MG63 (cell line): ENCODE measurements around the gene CLC. TPM values are rescaled to one million over a fixed set of nuclear protein-coding genes. Genes with fewer than 3 reads are reported as not detected.
"Not testable (repeated sequence)": the region's sequence is repeated elsewhere in the genome, so short reads cannot be mapped to it uniquely, and the experiment has no call there.

ENCODE experiments used
- DNase-seq: peaks from one replicate; pipeline ENCODE4 v3.0.0-alpha.2; 2020
- H3K27me3 ChIP-seq: fragments of 250-450 bp; sonication (Bioruptor Pico); 2 replicates; pipeline ENCODE4 v1.5.1; 2020; ENCODE audit warnings: mild to moderate bottlenecking, moderate library complexity
- H3K36me3 ChIP-seq: fragments of 250-450 bp; sonication (Bioruptor Pico); 2 replicates; pipeline ENCODE4 v1.5.1; 2020; ENCODE audit warnings: mild to moderate bottlenecking, moderate library complexity
- H3K4me3 ChIP-seq: fragments of 250-450 bp; sonication (Bioruptor Pico); 2 replicates; pipeline ENCODE4 v1.5.1; 2020; ENCODE audit warnings: mild to moderate bottlenecking, moderate library complexity
- H3K9me3 ChIP-seq: fragments of 250-450 bp; sonication (Bioruptor Pico); 2 replicates; pipeline ENCODE4 v1.5.1; 2020; ENCODE audit warnings: mild to moderate bottlenecking, moderate library complexity
- total RNA-seq: library from RNA; depleted of rRNA; stranded (reverse); fragments of >200 nt; shearing (Covaris generic); gene quantifications from 2 replicates; pipeline ENCODE4 v1.2.3, GENCODE V29; 2014; ENCODE audit warnings: low replicate concordance; rRNA removed

Gene CLC
- total RNA-seq, 1 experiment from 2014 or later = not detected

GRCh38 chr19:39698535-39698934 is 39.3 kb downstream of the CLC start:
- Histone ChIP-seq H3K9me3 (no peaks in the 10 kb centered on the region), H3K27me3 (peaks cover 29% of the 10 kb centered on the region), H3K4me3 (no peak overlapping the region), H3K36me3 (no peaks in the 10 kb centered on the region)
- no peak for DNase-seq

GRCh38 chr19:39696387-39696786 is 41.4 kb downstream of the CLC start:
- Histone ChIP-seq H3K9me3 (no peaks in the 10 kb centered on the region), H3K36me3 (no peaks in the 10 kb centered on the region), H3K27me3 (peaks cover 29% of the 10 kb centered on the region), H3K4me3 (no peak overlapping the region)
- no peak for DNase-seq

GRCh38 chr19:39695759-39696158 is 42.1 kb downstream of the CLC start:
- Histone ChIP-seq H3K9me3 (no peaks in the 10 kb centered on the region), H3K36me3 (no peaks in the 10 kb centered on the region), H3K4me3 (no peak overlapping the region), H3K27me3 (peaks cover 25% of the 10 kb centered on the region)
- DNase-seq = no peak

GRCh38 chr19:39692822-39693221 is 45.0 kb downstream of the CLC start:
- Histone ChIP-seq H3K9me3 (no peaks in the 10 kb centered on the region; the same call in 1 of the 2 replicates), H3K36me3 (no peaks in the 10 kb centered on the region), H3K4me3 (no peak overlapping the region), H3K27me3 (peaks cover 32% of the 10 kb centered on the region)
- DNase-seq = no peak

- no peak for DNase-seq
- H3K4me3 ChIP-seq = no peak overlapping the region
- peaks cover 32% of the 10 kb centered on the region for H3K27me3 ChIP-seq
Measured at GRCh38 chr19:39692166-39692565, 45.7 kb downstream of the CLC start.

GRCh38 chr19:39688637-39689036 is 49.2 kb downstream of the CLC start:
- peaks cover 33% of the 10 kb centered on the region for H3K27me3 ChIP-seq
- not testable (repeated sequence) for H3K9me3 ChIP-seq, DNase-seq, H3K36me3 ChIP-seq, H3K4me3 ChIP-seq

More at GRCh38 chr19:39692166-39692565, 45.7 kb downstream of the CLC start:
- Histone ChIP-seq H3K36me3 (no peaks in the 10 kb centered on the region), H3K9me3 (no peaks in the 10 kb centered on the region; the same call in 1 of the 2 replicates)

GRCh38 chr19:39686739-39687138 is 51.1 kb downstream of the CLC start:
- Histone ChIP-seq H3K36me3 (no peaks in the 10 kb centered on the region), H3K27me3 (peaks cover 31% of the 10 kb centered on the region), H3K9me3 (no peaks in the 10 kb centered on the region; the same call in 1 of the 2 replicates), H3K4me3 (no peak overlapping the region)
- no peak for DNase-seq

- DNase-seq = no peak
- no peaks in the 10 kb centered on the region for H3K9me3 ChIP-seq
Measured at GRCh38 chr19:39684267-39684666, 53.6 kb downstream of the CLC start.

GRCh38 chr19:39681416-39681815 is 56.4 kb downstream of the CLC start:
- DNase-seq = no peak
- Histone ChIP-seq H3K4me3 (no peak overlapping the region), H3K36me3 (no peaks in the 10 kb centered on the region), H3K27me3 (peaks cover 19% of the 10 kb centered on the region), H3K9me3 (no peaks in the 10 kb centered on the region)

More at GRCh38 chr19:39684267-39684666, 53.6 kb downstream of the CLC start:
- Histone ChIP-seq H3K27me3 (peaks cover 21% of the 10 kb centered on the region), H3K4me3 (no peak overlapping the region), H3K36me3 (no peaks in the 10 kb centered on the region)

Other genes starting within 250 kb of the CLC start
- gene DLL3, start 239.1 kb downstream of the CLC start, total RNA-seq = 1.7 and 5.6 TPM in 2 replicates
- gene SELENOV, start 222.9 kb downstream of the CLC start, total RNA-seq = not detected in 2 replicates
- gene EID2B, start 205.2 kb downstream of the CLC start, total RNA-seq = 4.0 and 5.5 TPM in 2 replicates
- gene EID2, start 197.9 kb downstream of the CLC start, total RNA-seq = 15.3 and 17.5 TPM in 2 replicates
- gene LGALS13, start 135.5 kb downstream of the CLC start, total RNA-seq = not detected in 2 replicates
- gene LGALS16, start 82.1 kb downstream of the CLC start, total RNA-seq = not detected in 2 replicates
- gene LGALS14, start 33.5 kb downstream of the CLC start, total RNA-seq = not detected in 2 replicates
- gene LEUTX, start 40.8 kb upstream of the CLC start, total RNA-seq = not detected in 2 replicates
- 0.30 and 0.81 TPM in 2 replicates for gene DYRK1B, start 96.1 kb upstream of the CLC start, total RNA-seq
- gene FBL, start 108.3 kb upstream of the CLC start, total RNA-seq = 496 and 588 TPM in 2 replicates
- gene FCGBP, start 196.6 kb upstream of the CLC start, total RNA-seq = 1.4 TPM in 1 of 2 replicates, not detected in the other
- 312 and 327 TPM in 2 replicates for gene PSMC4, start 233.1 kb upstream of the CLC start, total RNA-seq